Suppressor macrophage treated with lipopolysaccharide for 4 hours (primary cell): ENCODE results near the gene LPCAT3.

ENCODE experiments used
- DNase-seq: peaks from one replicate; pipeline ENCODE4 v3.0.0-alpha.2; 2020

The LPCAT3 gene

GRCh38 chr12:6950811-6951540 is 67.3 kb downstream of the LPCAT3 start, which contains the start of gene PTPN6:
TSS of gene PTPN6 (plus strand) at chr12:6951356. CDS start at chr12:6951513, 157 bp downstream.
- peak; percentile 85 for DNase-seq

- DNase-seq: no peak
Measured at GRCh38 chr12:6950401-6950801, 67.9 kb downstream of the LPCAT3 start.

DNA sequence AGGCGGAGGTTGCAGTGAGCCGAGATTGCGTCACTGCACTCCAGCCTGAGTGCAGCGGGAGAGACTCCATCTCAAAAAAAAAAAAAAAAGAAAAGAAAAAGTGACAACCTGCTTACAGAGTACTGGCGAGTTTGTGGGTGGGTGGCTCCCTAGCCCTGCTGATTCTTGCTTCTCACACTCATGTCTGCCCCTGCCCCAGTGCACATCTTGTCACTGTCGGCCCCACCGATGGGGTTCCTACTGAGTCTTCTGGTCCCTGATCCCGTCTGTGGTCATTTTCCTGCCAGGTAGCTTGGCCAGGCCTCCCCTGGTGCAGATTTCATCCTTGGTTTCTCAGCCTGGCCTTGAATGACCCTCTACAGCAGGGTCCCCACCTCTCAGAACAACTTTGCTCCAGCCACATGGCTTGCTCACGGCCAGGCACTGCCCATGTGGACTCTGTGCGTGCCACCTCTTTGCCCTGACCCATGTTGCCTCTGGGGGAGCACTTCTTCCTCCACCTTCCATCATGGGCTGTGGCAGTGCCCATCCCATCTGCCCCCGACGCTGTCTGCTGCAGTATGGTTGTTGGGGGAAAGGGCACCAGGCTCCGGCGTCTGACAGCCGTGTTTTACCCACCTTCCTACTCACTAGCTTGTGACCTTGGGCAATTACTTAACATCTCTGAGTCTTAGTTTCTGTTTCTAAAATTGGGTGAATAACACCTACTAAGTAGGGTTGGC is 69.2 kb downstream of the LPCAT3 start:
- peak; percentile 85 for DNase-seq

DNA sequence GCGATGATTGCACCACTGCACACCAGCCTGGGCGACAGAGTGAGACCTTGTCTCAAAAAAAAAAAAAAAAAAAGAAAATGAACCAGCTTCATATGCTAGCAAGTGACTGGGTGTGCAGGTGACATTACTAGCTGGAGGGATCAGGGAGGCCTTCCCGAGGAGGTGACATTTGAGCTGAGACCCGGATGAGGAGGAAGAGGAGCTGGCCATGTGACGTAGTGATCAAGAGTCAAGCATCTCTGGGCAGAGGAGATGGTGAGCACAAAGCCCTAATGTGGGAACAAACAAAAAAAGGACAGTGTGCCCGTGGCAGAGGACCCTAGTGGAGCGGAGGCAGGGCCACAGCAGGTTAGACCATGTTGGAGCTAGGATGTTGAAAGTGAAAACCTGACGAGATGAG is 70.7 kb downstream of the LPCAT3 start:
- no peak for DNase-seq

GRCh38 chr12:6946920-6947374 is 71.3 kb downstream of the LPCAT3 start:
- no peak for DNase-seq

- peak; percentile 57 for DNase-seq
Measured at GRCh38 chr12:6946033-6946919, 72.0 kb downstream of the LPCAT3 start.

- DNase-seq: no peak
Measured at GRCh38 chr12:6945613-6946012, 72.7 kb downstream of the LPCAT3 start.

- DNase-seq: peak; percentile 93
Measured at GRCh38 chr12:6944381-6945186, 73.7 kb downstream of the LPCAT3 start.

DNA sequence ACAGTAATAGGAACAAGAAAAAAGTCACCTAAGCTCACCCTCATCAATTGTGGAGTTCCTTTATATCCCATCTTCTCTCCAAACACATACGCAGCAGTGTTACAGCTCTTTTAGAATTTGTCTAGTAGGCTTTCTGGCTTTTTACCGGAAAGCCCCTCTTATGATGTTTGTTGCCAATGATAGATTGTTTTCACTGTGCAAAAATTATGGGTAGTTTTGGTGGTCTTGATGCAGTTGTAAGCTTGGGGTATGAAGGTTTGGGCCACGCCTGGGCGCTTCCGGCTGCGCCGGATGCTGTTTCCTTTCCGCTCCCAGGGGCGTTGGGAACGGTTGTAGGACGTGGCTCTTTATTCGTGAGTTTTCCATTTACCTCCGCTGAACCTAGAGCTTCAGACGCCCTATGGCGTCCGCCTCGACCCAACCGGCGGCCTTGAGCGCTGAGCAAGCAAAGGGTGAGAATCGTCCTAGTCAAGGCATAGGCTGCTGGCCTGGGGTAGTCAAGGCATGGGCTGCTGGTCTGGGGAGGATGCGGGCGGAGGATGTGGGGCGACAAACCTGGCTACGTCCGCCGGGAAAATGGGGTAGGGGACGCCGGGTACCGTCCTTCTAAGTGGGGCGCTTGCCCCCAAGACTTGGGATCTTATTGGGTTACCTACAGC is 74.4 kb downstream of the LPCAT3 start, which contains the start of the genes C12orf57 and RNU7-1:
Gene C12orf57, plus strand, starts transcription at position 301 of the 659 bp plus-strand sequence. Its CDS starts 100 bp downstream, at position 401.
Gene RNU7-1, plus strand, starts transcription at position 95 of the 659 bp plus-strand sequence.
- peak; percentile 94 for DNase-seq

- peak; percentile 88 for DNase-seq
Measured at GRCh38 chr12:6943389-6943721, 74.9 kb downstream of the LPCAT3 start.

DNA sequence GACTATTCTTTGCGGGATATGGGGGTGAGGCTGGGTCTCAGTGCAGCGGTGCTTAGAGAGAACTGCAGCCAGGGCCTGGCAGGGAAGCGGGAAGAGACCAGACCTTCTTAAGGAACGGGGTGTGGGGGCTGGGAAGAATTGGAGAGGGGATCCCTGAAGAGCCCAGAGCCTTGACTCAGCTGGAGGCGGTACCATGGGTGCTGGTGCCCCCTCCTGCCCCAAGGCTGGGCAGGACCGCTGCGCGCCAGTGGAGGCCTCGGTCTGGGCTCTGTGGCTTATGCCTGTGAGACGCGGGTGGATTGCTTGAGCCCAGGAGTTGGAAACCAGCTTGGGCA is 76.0 kb downstream of the LPCAT3 start:
- no peak for DNase-seq

GRCh38 chr12:6941782-6942181 is 76.5 kb downstream of the LPCAT3 start:
- DNase-seq: no peak

DNA sequence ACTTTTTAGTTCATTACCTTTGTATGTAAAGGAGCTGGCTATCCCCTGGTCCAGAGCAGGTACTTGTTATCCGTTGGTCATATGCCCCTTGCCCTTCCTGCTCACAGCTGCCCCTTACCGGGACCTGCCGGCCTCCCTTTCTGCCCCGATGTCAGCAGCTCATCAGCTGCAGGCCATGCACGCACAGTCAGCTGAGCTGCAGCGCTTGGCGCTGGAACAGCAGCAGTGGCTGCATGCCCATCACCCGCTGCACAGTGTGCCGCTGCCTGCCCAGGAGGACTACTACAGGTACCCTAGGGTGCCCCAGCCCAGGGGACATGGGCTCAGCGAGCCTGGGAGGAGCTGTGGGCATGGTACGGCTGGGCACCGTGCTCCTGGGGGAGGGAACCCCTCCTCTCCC is 77.0 kb downstream of the LPCAT3 start:
- no peak for DNase-seq

DNA sequence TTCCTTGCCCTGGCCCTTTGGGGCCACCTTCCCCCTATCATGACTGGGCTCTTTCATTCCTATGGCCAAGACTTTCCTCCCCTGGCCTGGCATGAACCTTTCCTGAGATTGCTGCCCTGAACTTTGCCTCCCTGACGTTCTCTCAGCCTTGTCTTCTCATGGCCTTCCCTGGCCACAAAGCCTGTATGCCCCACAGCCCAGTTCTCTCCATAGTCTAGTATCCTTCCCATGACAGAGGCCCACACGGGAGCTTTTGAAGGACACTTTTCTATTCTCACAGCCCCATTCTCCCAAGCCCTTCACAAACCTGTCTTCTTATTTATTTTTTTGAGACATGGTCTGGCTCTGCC is 79.1 kb downstream of the LPCAT3 start:
- DNase-seq: no peak

- no peak for DNase-seq
Measured at GRCh38 chr12:6938353-6939190, 79.7 kb downstream of the LPCAT3 start.

DNA sequence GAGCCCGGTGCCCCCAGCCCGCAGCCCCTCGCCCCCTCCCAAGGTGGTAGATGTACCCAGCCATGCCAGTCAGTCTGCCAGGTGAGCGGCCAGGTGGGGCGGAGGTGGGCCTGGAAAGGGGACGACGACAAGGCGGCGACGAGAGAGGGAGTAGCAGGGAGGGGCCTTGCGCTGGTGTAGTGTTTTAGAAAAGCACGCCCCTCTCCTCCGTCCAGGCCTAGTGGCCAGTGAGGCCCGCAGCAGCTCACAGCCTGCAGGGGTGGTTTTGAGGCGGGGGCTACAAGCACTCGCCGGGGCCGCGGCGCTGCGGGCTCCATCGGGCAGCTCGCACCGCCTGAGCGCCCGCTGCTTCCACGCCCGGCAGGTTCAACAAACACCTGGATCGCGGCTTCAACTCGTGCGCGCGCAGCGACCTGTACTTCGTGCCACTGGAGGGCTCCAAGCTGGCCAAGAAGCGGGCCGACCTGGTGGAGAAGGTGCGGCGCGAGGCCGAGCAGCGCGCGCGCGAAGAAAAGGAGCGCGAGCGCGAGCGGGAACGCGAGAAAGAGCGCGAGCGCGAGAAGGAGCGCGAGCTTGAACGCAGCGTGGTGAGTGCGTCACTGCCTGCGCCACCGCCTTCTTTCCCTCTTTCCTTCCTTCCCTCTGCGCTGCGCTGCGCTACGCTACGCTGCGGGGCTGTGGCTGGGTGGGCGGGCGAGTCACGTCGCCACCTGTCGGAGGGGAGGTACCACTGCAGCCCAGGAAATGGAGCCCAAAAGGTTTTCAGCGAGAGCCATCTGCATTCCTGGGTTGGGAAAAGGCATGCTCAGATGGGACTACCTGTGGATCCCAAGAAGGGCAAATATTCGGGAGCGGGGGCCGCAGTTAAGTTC is 80.6 kb downstream of the LPCAT3 start:
- peak; percentile 95 for DNase-seq

DNA sequence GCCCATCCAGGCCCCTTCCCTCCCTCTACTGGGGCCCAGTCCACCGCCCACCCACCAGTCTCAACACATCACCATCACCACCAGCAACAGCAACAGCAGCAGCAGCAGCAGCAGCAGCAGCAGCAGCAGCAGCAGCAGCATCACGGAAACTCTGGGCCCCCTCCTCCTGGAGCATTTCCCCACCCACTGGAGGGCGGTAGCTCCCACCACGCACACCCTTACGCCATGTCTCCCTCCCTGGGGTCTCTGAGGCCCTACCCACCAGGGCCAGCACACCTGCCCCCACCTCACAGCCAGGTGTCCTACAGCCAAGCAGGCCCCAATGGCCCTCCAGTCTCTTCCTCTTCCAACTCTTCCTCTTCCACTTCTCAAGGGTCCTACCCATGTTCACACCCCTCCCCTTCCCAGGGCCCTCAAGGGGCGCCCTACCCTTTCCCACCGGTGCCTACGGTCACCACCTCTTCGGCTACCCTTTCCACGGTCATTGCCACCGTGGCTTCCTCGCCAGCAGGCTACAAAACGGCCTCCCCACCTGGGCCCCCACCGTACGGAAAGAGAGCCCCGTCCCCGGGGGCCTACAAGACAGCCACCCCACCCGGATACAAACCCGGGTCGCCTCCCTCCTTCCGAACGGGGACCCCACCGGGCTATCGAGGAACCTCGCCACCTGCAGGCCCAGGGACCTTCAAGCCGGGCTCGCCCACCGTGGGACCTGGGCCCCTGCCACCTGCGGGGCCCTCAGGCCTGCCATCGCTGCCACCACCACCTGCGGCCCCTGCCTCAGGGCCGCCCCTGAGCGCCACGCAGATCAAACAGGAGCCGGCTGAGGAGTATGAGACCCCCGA is 81.4 kb downstream of the LPCAT3 start:
- no peak for DNase-seq

DNA sequence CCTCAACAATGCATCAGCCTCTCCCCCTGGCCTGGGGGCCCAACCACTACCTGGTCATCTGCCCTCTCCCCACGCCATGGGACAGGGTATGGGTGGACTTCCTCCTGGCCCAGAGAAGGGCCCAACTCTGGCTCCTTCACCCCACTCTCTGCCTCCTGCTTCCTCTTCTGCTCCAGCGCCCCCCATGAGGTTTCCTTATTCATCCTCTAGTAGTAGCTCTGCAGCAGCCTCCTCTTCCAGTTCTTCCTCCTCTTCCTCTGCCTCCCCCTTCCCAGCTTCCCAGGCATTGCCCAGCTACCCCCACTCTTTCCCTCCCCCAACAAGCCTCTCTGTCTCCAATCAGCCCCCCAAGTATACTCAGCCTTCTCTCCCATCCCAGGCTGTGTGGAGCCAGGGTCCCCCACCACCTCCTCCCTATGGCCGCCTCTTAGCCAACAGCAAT is 82.1 kb downstream of the LPCAT3 start:
- DNase-seq: no peak
